Measurements from ENCODE around the gene TDRKH.
"Not testable (repeated sequence)": the region's sequence is repeated elsewhere in the genome, so short reads cannot be mapped to it uniquely, and the experiment has no call there.

The TDRKH gene

GRCh38 chr1:151760597-151761385 is 29.5 kb downstream of the TDRKH start:
- DNase-seq = peak; percentile 26

DNA sequence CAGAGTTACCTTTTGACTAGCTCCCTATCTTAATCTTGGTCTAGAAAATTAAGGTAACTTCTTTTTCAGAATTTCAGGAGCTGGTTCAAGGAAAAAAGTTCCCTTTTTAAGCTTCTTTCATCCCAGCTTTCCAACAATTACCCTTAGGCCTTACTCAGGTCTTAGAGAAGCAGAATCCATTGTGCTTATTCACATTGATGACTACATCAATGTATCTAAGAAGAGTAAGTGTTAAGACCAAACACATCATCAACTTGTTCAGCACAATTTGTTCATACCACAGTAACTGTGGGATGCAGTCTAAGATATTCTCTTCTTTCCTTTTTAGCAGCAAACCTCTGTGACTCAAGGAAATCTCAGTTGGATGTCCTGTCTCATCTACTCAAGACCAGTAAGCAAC is 31.1 kb downstream of the TDRKH start:
- DNase-seq = no peak

DNA sequence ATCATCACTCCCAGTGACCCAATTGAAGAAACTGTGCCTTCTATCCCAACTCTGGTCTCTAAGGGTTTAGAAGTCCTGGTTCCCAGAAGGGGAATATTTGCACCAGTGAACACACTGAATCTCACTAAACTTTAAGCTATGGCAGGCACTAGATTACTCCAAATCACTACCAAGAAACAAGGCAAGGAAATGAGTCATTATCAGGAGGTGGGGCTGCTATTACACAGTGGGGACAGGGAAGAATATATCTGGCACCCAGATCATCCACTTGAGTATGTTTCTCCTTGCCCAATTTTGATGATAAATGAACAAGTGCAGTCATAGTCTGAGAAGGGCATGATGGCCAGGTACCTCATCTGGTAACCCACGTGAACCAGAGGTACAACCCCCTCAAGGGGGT is 34.0 kb downstream of the TDRKH start:
- peak; percentile 23 for DNase-seq

GRCh38 chr1:151741516-151741915 is 48.8 kb downstream of the TDRKH start:
- no peak for DNase-seq

- no peak for DNase-seq
Observed at GRCh38 chr1:151739590-151740355, 50.5 kb downstream of the TDRKH start.

- no peak for DNase-seq
Observed at GRCh38 chr1:151737479-151737878, 52.8 kb downstream of the TDRKH start.

DNA sequence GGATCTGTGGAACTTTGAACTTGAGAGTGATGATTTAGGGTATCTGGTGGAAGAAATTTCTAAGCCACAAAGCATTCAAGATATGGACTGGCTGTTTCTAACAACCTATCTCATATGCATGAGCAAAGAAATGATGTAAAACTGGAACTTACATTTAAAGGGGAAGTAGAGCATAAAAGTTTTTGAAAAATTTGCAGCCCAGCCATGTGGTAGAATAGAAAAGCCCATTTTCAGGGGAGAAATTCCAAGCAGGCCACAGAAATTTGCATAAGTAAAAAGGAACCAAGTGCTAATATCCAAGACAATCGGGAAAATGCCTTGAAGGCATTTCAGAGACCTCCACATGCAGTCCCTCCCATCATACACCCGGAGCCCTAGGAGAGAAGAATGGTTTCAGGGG is 53.3 kb downstream of the TDRKH start:
- DNase-seq = no peak

- DNase-seq = not testable (repeated sequence)
Observed at GRCh38 chr1:151733995-151734394, 56.3 kb downstream of the TDRKH start.

- DNase-seq = no peak
Observed at GRCh38 chr1:151733126-151733525, 57.2 kb downstream of the TDRKH start.

DNA sequence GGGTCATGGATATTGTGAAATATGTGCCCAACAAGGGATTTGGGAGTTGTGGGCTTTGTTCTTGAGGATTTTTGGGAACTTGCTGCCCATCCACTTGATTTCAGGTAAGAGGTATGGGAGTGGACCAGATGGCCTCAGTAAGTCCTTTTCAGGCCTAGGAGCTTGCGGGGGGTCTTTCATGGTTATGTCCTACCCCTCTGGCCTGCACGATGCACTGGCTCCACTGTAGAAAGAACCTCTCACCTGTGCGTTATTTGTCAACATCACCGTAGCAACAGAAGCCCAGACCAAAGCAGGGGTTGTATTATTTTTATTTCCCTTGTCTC is 60.4 kb downstream of the TDRKH start:
- DNase-seq = no peak

DNA sequence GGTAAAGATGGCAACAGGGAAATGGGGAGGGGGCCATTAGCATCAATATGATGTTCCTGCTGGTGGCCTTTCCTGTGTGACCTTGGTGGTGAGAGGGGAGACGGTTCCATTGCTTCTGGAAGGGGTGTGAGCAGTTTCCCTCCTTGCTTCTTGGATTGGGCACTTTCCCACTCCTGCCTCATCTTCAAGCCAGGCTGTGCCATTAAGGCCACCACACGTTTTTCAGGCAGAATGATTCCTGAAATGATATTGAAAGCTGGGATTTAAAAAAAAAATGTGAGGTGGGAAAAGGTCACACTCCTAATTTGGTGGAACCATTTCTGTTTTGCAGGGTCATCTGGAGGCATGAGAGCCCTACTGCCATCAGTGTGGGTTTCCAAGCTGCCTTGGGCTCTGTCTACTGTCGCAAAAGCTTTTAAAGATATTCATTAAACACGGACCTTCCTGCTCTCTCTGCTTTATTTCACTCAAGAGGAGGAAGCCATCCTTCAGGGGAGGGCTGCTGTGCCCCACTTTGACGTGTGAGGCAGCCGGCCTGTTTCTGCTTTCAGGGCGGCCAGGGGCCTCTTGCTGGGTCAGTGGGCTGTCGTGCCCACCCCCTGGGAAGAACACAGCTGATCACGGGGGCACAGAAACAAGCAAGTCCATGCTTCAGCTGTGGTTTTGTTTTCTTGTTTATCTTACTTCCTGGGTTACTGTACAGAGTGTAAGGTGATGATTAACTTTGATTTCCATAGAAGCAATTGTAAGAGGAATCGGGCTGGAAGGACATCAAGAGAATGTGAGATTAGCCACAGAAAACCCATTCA is 60.9 kb downstream of the TDRKH start:
- DNase-seq = no peak

- DNase-seq = no peak
Observed at GRCh38 chr1:151728151-151729054, 61.9 kb downstream of the TDRKH start.

DNA sequence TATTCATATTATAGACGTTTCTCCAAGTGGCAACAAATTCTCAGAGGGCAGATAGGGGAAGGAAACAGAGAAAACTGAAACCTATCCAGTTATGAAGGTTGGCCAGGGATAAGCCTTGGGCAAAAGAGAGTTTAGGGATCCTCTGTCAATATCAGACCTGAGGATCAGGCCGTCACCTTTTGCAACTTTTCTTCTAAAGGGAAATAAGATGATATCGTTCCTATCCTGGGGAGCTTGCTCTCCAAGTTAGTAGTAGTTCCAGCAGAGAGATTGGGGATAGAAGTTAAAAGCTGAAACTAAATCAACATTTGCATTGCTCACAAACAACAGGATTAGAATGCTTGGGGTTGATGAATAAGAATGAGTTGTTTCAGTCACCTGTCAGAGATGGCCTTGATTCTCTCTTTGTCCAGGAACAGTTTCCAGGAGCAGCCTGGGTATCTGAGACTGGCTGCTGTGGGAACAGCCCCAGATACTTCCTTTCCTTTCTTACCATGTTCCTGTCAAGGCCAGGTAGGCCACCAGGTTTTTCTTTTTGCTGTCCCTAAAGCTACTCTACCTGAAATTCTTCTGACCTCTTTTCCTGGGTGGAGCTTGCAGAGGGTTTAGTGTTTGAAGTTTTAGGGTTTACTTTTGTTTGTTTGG is 66.5 kb downstream of the TDRKH start:
- DNase-seq = no peak

Data from NCI-H226 (cell line).